ENCODE data around the gene ERVFRD-1.

Gene ERVFRD-1

GRCh38 chr6:11108726-11109125 lies 2.8 kb downstream of the ERVFRD-1 start:
- no peaks in the 10 kb centered on the region for H3K4me1 ChIP-seq (ENCODE audit: control insufficient read depth, insufficient read depth, low read length)
- H3K36me3 ChIP-seq (ENCODE audit: control insufficient read depth, insufficient read depth, low read length), result no peaks in the 10 kb centered on the region
- H3K27ac ChIP-seq (ENCODE audit: insufficient read depth, low read depth, low read length, poor library complexity, severe bottlenecking), result no peak overlapping the region
- no peak overlapping the region for H3K4me3 ChIP-seq (ENCODE audit: insufficient read depth, low read depth, low read length)
- H3K9me3 ChIP-seq (ENCODE audit: control insufficient read depth, low read length), result no peaks in the 10 kb centered on the region
- H3K27me3 ChIP-seq (ENCODE audit: control insufficient read depth, insufficient read depth, low read length, poor library complexity, severe bottlenecking), result no peaks in the 10 kb centered on the region

GRCh38 chr6:11103065-11103464 lies 8.5 kb downstream of the ERVFRD-1 start:
- 80 to 87% methylated on average over 5 of the region's 5 CpGs for WGBS, 2 experiments
- Histone ChIP-seq H3K27me3 (ENCODE audit: control insufficient read depth, insufficient read depth, low read length, poor library complexity, severe bottlenecking) (no peaks in the 10 kb centered on the region), H3K36me3 (ENCODE audit: control insufficient read depth, insufficient read depth, low read length) (no peaks in the 10 kb centered on the region), H3K9me3 (ENCODE audit: control insufficient read depth, low read length) (peaks cover 2% of the 10 kb centered on the region), H3K4me1 (ENCODE audit: control insufficient read depth, insufficient read depth, low read length) (no peaks in the 10 kb centered on the region), H3K27ac (ENCODE audit: insufficient read depth, low read depth, low read length, poor library complexity, severe bottlenecking) (no peak overlapping the region), H3K4me3 (ENCODE audit: insufficient read depth, low read depth, low read length) (no peak overlapping the region)

DNA sequence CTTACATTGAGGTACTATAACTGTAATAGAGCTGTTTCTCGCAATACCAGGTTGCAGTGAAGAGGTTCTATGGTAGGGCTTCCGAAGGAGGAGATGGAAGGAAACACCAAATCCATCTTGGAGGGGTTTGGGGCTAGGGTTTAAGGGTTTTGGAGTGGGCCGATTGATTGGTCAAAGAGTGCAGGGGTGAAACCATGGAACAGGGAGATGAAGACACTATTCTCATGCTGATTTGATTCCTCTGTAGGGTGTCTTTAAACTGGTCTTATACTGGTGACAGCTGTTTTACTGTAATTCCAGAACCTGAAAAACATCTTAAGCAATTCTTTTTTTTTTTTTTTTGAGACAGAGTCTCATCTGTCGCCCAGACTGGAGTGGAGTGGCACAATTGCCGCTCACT lies 10.1 kb downstream of the ERVFRD-1 start:
- no peak overlapping the region for H3K27ac ChIP-seq (ENCODE audit: insufficient read depth, low read depth, low read length, poor library complexity, severe bottlenecking)
- H3K36me3 ChIP-seq (ENCODE audit: control insufficient read depth, insufficient read depth, low read length), result no peaks in the 10 kb centered on the region
- no peaks in the 10 kb centered on the region for H3K27me3 ChIP-seq (ENCODE audit: control insufficient read depth, insufficient read depth, low read length, poor library complexity, severe bottlenecking)
- H3K4me3 ChIP-seq (ENCODE audit: insufficient read depth, low read depth, low read length), result no peak overlapping the region
- WGBS, 2 experiments, result 85 to 90% methylated on average over 5 of the region's 5 CpGs
- H3K4me1 ChIP-seq (ENCODE audit: control insufficient read depth, insufficient read depth, low read length), result peaks cover under 1% of the 10 kb centered on the region
- H3K9me3 ChIP-seq (ENCODE audit: control insufficient read depth, low read length), result peaks cover 2% of the 10 kb centered on the region

DNA sequence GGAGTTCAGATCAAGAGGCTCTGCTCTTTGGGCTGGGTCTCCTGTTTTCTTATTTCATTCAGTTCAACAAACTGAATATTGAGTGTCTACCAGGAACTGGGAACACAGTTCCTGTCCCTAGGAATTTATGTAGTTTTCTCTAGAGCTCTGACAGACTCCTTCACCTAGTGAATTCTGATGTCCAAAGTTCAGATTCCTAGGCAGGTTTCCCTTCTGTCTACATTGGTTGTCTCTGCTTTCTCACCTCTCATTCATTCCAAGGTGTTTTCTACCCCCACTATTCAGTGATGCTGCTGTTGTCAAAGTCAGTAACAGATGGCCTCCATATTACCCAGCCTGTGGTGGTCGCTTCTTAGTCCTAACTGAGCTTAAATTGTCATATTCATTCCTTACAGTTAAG lies 13.5 kb downstream of the ERVFRD-1 start:
- peaks cover 2% of the 10 kb centered on the region for H3K9me3 ChIP-seq (ENCODE audit: control insufficient read depth, low read length)
- 87 to 90% methylated on average over 1 of the region's 1 CpG for WGBS, 2 experiments
- no peak overlapping the region for H3K27ac ChIP-seq (ENCODE audit: insufficient read depth, low read depth, low read length, poor library complexity, severe bottlenecking)
- no peak overlapping the region for H3K4me3 ChIP-seq (ENCODE audit: insufficient read depth, low read depth, low read length)
- H3K27me3 ChIP-seq (ENCODE audit: control insufficient read depth, insufficient read depth, low read length, poor library complexity, severe bottlenecking), result peaks cover 2% of the 10 kb centered on the region
- peaks cover 9% of the 10 kb centered on the region for H3K4me1 ChIP-seq (ENCODE audit: control insufficient read depth, insufficient read depth, low read length)
- no peaks in the 10 kb centered on the region for H3K36me3 ChIP-seq (ENCODE audit: control insufficient read depth, insufficient read depth, low read length)

GRCh38 chr6:11097476-11097875 lies 14.0 kb downstream of the ERVFRD-1 start:
- H3K4me1 ChIP-seq (ENCODE audit: control insufficient read depth, insufficient read depth, low read length), result peaks cover 9% of the 10 kb centered on the region
- H3K9me3 ChIP-seq (ENCODE audit: control insufficient read depth, low read length), result peaks cover 2% of the 10 kb centered on the region
- H3K27me3 ChIP-seq (ENCODE audit: control insufficient read depth, insufficient read depth, low read length, poor library complexity, severe bottlenecking), result peaks cover 6% of the 10 kb centered on the region
- H3K36me3 ChIP-seq (ENCODE audit: control insufficient read depth, insufficient read depth, low read length), result no peaks in the 10 kb centered on the region
- H3K4me3 ChIP-seq (ENCODE audit: insufficient read depth, low read depth, low read length), result no peak overlapping the region
- H3K27ac ChIP-seq (ENCODE audit: insufficient read depth, low read depth, low read length, poor library complexity, severe bottlenecking), result no peak overlapping the region
- 86 to 94% methylated on average over 8 of the region's 8 CpGs for WGBS, 2 experiments

DNA sequence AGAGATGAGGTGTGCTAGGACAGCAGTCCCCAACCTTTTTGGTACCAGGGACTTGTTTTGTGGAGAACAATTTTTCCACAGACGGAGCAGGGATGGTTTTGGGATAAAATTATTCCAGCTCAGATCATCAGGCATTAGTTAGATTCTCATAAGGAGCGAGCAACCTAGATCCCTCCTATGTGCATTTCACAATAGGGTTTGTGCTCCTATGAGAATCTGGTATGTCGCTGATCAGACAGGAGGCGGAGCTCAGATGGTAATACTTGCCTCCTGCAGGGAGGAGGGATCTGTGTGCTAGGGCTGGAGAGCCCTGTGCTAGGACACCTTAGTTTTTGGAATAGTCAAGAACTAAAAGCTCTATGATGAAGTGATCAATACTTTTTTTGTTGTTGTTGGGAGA lies 15.4 kb downstream of the ERVFRD-1 start:
- peaks cover 11% of the 10 kb centered on the region for H3K27me3 ChIP-seq (ENCODE audit: control insufficient read depth, insufficient read depth, low read length, poor library complexity, severe bottlenecking)
- no peak overlapping the region for H3K27ac ChIP-seq (ENCODE audit: insufficient read depth, low read depth, low read length, poor library complexity, severe bottlenecking)
- H3K4me1 ChIP-seq (ENCODE audit: control insufficient read depth, insufficient read depth, low read length), result peaks cover 9% of the 10 kb centered on the region
- peaks cover 2% of the 10 kb centered on the region for H3K9me3 ChIP-seq (ENCODE audit: control insufficient read depth, low read length)
- 66 to 69% methylated on average over 4 of the region's 4 CpGs for WGBS, 2 experiments
- no peak overlapping the region for H3K4me3 ChIP-seq (ENCODE audit: insufficient read depth, low read depth, low read length)
- H3K36me3 ChIP-seq (ENCODE audit: control insufficient read depth, insufficient read depth, low read length), result no peaks in the 10 kb centered on the region

GRCh38 chr6:11094941-11095340 lies 16.6 kb downstream of the ERVFRD-1 start:
- Histone ChIP-seq H3K4me3 (ENCODE audit: insufficient read depth, low read depth, low read length) (peak overlapping the region; percentile 82), H3K27me3 (ENCODE audit: control insufficient read depth, insufficient read depth, low read length, poor library complexity, severe bottlenecking) (peaks cover 11% of the 10 kb centered on the region), H3K9me3 (ENCODE audit: control insufficient read depth, low read length) (no peaks in the 10 kb centered on the region), H3K27ac (ENCODE audit: insufficient read depth, low read depth, low read length, poor library complexity, severe bottlenecking) (no peak overlapping the region), H3K36me3 (ENCODE audit: control insufficient read depth, insufficient read depth, low read length) (no peaks in the 10 kb centered on the region), H3K4me1 (ENCODE audit: control insufficient read depth, insufficient read depth, low read length) (peaks cover 9% of the 10 kb centered on the region)
- 49 to 55% methylated on average over 6 to 7 of the region's 7 CpGs for WGBS, 2 experiments

DNA sequence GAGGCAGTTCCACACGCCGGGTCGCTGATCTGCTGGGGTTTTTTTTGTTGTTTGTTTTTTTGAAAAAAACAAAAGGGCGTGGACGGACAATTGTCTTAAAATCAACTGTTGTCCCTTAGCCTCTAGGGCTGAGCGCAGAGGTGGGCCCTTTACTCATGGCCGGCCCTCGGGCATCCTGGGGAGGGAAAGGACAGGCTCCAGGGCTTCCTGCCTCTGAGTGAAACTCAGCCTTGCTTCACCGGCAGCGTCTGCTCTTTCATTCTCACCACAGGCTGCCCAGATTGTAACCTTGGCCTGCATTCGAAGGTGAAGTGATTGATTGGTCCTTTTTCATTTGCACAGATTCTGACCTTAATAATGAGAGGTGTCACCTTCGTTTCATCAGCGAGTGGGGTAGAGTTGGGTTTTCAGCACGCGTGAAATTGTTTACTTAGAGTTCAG lies 17.1 kb downstream of the ERVFRD-1 start:
- Histone ChIP-seq H3K4me1 (ENCODE audit: control insufficient read depth, insufficient read depth, low read length) (peaks cover 9% of the 10 kb centered on the region), H3K27me3 (ENCODE audit: control insufficient read depth, insufficient read depth, low read length, poor library complexity, severe bottlenecking) (peaks cover 11% of the 10 kb centered on the region), H3K27ac (ENCODE audit: insufficient read depth, low read depth, low read length, poor library complexity, severe bottlenecking) (peak overlapping the region; percentile 36), H3K36me3 (ENCODE audit: control insufficient read depth, insufficient read depth, low read length) (no peaks in the 10 kb centered on the region), H3K4me3 (ENCODE audit: insufficient read depth, low read depth, low read length) (peak overlapping the region; percentile 82), H3K9me3 (ENCODE audit: control insufficient read depth, low read length) (no peaks in the 10 kb centered on the region)
- WGBS, 2 experiments, result 0 to 1% methylated on average over 15 of the region's 15 CpGs

- H3K4me3 ChIP-seq (ENCODE audit: insufficient read depth, low read depth, low read length), result peak within 1 kb of the TSS; percentile 82
- 0 to 1% methylated on average over 90 of the region's 90 CpGs for WGBS, 2 experiments
- no peaks in the 10 kb centered on the region for H3K36me3 ChIP-seq (ENCODE audit: control insufficient read depth, insufficient read depth, low read length)
- no peaks in the 10 kb centered on the region for H3K9me3 ChIP-seq (ENCODE audit: control insufficient read depth, low read length)
- H3K27ac ChIP-seq (ENCODE audit: insufficient read depth, low read depth, low read length, poor library complexity, severe bottlenecking), result peak within 1 kb of the TSS; percentile 80
- H3K27me3 ChIP-seq (ENCODE audit: control insufficient read depth, insufficient read depth, low read length, poor library complexity, severe bottlenecking), result peaks cover 11% of the 10 kb centered on the region
- peaks cover 9% of the 10 kb centered on the region for H3K4me1 ChIP-seq (ENCODE audit: control insufficient read depth, insufficient read depth, low read length)
Observed at GRCh38 chr6:11093626-11094410, 17.7 kb downstream of the ERVFRD-1 start, which contains the start of gene SMIM13. SMIM13 (plus strand) TSS chr6:11093834; CDS start chr6:11094314, 480 bp downstream.

DNA sequence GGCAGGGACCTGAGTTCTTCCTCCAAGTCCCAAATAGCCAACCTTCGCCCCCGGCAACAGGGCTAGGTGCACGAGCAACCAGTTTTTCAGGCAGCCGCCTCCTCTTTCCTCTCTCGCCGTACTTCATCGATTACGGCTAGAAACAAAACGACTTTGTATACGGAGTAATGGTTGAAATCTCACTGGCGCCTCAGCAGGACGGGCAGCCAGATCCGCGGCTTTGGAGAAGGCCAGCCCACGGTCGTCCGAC lies 18.2 kb downstream of the ERVFRD-1 start:
- Histone ChIP-seq H3K9me3 (ENCODE audit: control insufficient read depth, low read length) (no peaks in the 10 kb centered on the region), H3K4me1 (ENCODE audit: control insufficient read depth, insufficient read depth, low read length) (peaks cover 9% of the 10 kb centered on the region), H3K27ac (ENCODE audit: insufficient read depth, low read depth, low read length, poor library complexity, severe bottlenecking) (no peak overlapping the region), H3K4me3 (ENCODE audit: insufficient read depth, low read depth, low read length) (peak overlapping the region; percentile 82), H3K36me3 (ENCODE audit: control insufficient read depth, insufficient read depth, low read length) (no peaks in the 10 kb centered on the region), H3K27me3 (ENCODE audit: control insufficient read depth, insufficient read depth, low read length, poor library complexity, severe bottlenecking) (peaks cover 11% of the 10 kb centered on the region)
- WGBS, 2 experiments, result 1% methylated on average over 17 of the region's 17 CpGs
